Progenitor cell of endocrine pancreas (in vitro differentiated cells): ENCODE measurements around the gene TRAM2. TPM values are rescaled to one million over a fixed set of nuclear protein-coding genes. Genes with fewer than 3 reads are reported as not detected.

ENCODE experiments used
- DNase-seq: peaks from one replicate; pipeline ENCODE4 v3.0.0; 2021; ENCODE audit warnings: low spot score; ENCODE audit not compliant: unreplicated experiment
- H3K27ac Mint-ChIP-seq: 2 replicates; pipeline ENCODE4 v1.8.0; 2021; ENCODE audit warnings: mild to moderate bottlenecking, moderate library complexity, mixed read lengths
- H3K27me3 Mint-ChIP-seq: 2 replicates; pipeline ENCODE4 v1.8.0; 2021; ENCODE audit warnings: mixed read lengths
- H3K36me3 Mint-ChIP-seq: 2 replicates; pipeline ENCODE4 v1.8.0; 2022; ENCODE audit warnings: mixed read lengths; ENCODE audit not compliant: insufficient read depth
- H3K4me1 Mint-ChIP-seq: 2 replicates; pipeline ENCODE4 v1.8.0; 2021; ENCODE audit warnings: low read depth, mixed read lengths
- H3K4me3 Mint-ChIP-seq: 2 replicates; pipeline ENCODE4 v1.8.0; 2021; ENCODE audit warnings: low read depth, mild to moderate bottlenecking, moderate library complexity, mixed read lengths
- H3K9me3 Mint-ChIP-seq: 2 replicates; pipeline ENCODE4 v1.8.0; 2021; ENCODE audit warnings: low read depth, mixed read lengths
- CTCF ChIP-seq: fragments of 200-600 bp; sonication (generic); IDR thresholded peaks from one replicate; pipeline ENCODE4 v1.5.0; 2021; ENCODE audit warnings: antibody characterized with exemption, mild to moderate bottlenecking; ENCODE audit not compliant: unreplicated experiment
- total RNA-seq: library from RNA; stranded (reverse); gene quantifications from 2 replicates; pipeline ENCODE4 v1.2.1, GENCODE V29; 2021

TRAM2 gene
- total RNA-seq, 1 donor from 2014 or later: 18.6 TPM

GRCh38 chr6:52511163-52511562 is 65.7 kb downstream of the TRAM2 start:
- peaks cover 8% of the 10 kb centered on the region for H3K36me3 Mint-ChIP-seq
- no peak overlapping the region for H3K27ac Mint-ChIP-seq
- no peaks in the 10 kb centered on the region for H3K9me3 Mint-ChIP-seq
- no peaks in the 10 kb centered on the region for H3K27me3 Mint-ChIP-seq
- DNase-seq: no peak
- no peaks in the 10 kb centered on the region for H3K4me1 Mint-ChIP-seq
- no peak overlapping the region for H3K4me3 Mint-ChIP-seq
- TF ChIP-seq CTCF: no peak

GRCh38 chr6:52510213-52510562 is 66.7 kb downstream of the TRAM2 start:
- Mint-ChIP-seq H3K36me3 (peaks cover 8% of the 10 kb centered on the region), H3K4me1 (no peaks in the 10 kb centered on the region), H3K27me3 (no peaks in the 10 kb centered on the region), H3K27ac (no peak overlapping the region), H3K4me3 (no peak overlapping the region), H3K9me3 (no peaks in the 10 kb centered on the region)
- no peak for TF ChIP-seq CTCF
- DNase-seq: no peak

- no peak for DNase-seq
- Mint-ChIP-seq H3K27ac (no peak overlapping the region), H3K27me3 (no peaks in the 10 kb centered on the region), H3K9me3 (no peaks in the 10 kb centered on the region), H3K4me1 (no peaks in the 10 kb centered on the region), H3K36me3 (peaks cover 6% of the 10 kb centered on the region), H3K4me3 (no peak overlapping the region)
- no peak for TF ChIP-seq CTCF
Measured at GRCh38 chr6:52509281-52510212, 67.3 kb downstream of the TRAM2 start.

- H3K27ac Mint-ChIP-seq: no peak overlapping the region
- H3K36me3 Mint-ChIP-seq: peaks cover 4% of the 10 kb centered on the region
Measured at GRCh38 chr6:52508261-52508739, 68.6 kb downstream of the TRAM2 start.

More at GRCh38 chr6:52508261-52508739, 68.6 kb downstream of the TRAM2 start:
- H3K4me1 Mint-ChIP-seq: no peaks in the 10 kb centered on the region
- no peak for DNase-seq
- H3K4me3 Mint-ChIP-seq: no peak overlapping the region
- TF ChIP-seq CTCF: no peak
- H3K27me3 Mint-ChIP-seq: no peaks in the 10 kb centered on the region
- no peaks in the 10 kb centered on the region for H3K9me3 Mint-ChIP-seq
